Breast epithelium (tissue), 3 donors: Measurements from ENCODE around the gene GPR153.

Experiments
- POLR2A ChIP-seq: fragments of 450-650 bp; IDR thresholded peaks from one replicate; pipeline ENCODE4 v1.6.1; 2016; ENCODE audit warnings: antibody characterized with exemption, mild to moderate bottlenecking, moderate library complexity
- POLR2AphosphoS5 ChIP-seq, 3 donors: sonication (generic); formaldehyde crosslinking; IDR thresholded peaks; one replicate each; pipeline ENCODE4 v1.6.1; 2017; ENCODE audit warnings: antibody characterized with exemption in 3 of 3
- TF ChIP-seq, protein P1 (sequence below), 3 donors: fragments of 450-650 bp; IDR thresholded peaks; one replicate each; pipeline ENCODE4 v1.5.1; 2016 to 2017; ENCODE audit warnings: antibody characterized with exemption in 3 of 3, mild to moderate bottlenecking in 3 of 3, moderate library complexity in 3 of 3

DNA sequence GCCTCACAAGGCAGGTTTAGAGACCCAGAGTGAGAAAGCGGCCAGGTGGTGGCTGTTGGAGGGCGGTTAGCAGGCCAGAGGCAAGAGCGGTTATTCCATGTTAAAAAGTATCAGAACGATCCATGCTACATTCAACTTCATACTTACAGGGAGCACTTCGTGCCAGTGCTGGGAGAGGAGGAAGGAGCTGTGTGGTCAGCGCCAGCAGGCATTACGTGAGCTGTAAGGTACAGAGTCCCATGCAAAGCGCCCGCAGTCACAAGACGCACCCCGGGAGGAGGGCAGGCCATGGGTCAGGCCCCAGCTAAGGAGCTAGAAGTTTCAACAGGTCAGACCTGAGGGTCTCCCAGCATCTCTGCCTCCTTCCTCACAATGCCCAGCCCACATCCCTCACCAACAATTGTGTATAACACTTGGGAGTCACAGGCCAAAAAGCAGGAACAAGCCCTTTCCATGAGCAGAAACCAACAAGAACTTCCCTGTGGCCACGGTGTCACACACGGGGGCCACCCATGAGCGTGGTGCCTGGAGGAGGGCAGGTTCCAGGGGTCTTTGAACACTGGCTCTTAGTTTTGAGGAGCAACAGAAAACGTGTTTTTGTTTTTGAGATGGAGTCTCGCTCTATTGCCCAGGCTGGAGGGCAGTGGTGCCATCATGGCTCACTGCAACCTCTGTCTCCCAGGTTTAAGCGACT is 21.8 kb upstream of the GPR153 start:
- TF ChIP-seq, protein P1, sequence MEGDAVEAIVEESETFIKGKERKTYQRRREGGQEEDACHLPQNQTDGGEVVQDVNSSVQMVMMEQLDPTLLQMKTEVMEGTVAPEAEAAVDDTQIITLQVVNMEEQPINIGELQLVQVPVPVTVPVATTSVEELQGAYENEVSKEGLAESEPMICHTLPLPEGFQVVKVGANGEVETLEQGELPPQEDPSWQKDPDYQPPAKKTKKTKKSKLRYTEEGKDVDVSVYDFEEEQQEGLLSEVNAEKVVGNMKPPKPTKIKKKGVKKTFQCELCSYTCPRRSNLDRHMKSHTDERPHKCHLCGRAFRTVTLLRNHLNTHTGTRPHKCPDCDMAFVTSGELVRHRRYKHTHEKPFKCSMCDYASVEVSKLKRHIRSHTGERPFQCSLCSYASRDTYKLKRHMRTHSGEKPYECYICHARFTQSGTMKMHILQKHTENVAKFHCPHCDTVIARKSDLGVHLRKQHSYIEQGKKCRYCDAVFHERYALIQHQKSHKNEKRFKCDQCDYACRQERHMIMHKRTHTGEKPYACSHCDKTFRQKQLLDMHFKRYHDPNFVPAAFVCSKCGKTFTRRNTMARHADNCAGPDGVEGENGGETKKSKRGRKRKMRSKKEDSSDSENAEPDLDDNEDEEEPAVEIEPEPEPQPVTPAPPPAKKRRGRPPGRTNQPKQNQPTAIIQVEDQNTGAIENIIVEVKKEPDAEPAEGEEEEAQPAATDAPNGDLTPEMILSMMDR (IDR thresholded peaks at IDR 0.05) = no peak
- no peak for TF ChIP-seq POLR2A
- TF ChIP-seq POLR2AphosphoS5 (IDR thresholded peaks at IDR 0.05) = no peak
